Astrocyte (in vitro differentiated cells and primary cell): ENCODE data around the gene OSBPL1A.

Experiments used
- EZH2 ChIP-seq: IDR thresholded peaks from 2 replicates; pipeline ENCODE4 v1.6.1; 2012; ENCODE audit warnings: mild to moderate bottlenecking, low read length, inconsistent platforms; ENCODE audit not compliant: insufficient read depth
- TF ChIP-seq, protein P1 (sequence below): IDR thresholded peaks from 2 replicates; pipeline ENCODE4 v1.5.1; 2011; ENCODE audit warnings: low read depth, mild to moderate bottlenecking, inconsistent platforms, low read length, moderate library complexity; ENCODE audit not compliant: insufficient read depth

DNA sequence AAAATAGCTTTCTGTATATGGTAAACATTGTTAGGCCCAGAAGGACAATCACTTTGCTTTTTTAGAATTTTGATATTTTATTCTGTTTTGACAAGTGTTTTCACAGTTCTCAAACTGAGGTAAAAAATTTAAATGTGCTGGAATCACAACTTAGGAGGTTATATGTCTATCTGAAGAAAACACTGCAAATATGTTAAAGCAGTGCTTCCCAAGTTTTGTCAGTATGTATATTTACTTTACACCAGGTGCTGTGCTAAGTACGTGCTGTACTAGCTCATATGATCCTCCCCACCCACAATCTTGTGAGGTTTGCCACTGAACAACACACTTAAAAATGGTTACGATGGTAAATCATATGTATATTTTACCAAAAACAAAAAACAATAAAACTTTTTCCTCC lies 134.6 kb downstream of the OSBPL1A start:
- TF ChIP-seq, protein P1, sequence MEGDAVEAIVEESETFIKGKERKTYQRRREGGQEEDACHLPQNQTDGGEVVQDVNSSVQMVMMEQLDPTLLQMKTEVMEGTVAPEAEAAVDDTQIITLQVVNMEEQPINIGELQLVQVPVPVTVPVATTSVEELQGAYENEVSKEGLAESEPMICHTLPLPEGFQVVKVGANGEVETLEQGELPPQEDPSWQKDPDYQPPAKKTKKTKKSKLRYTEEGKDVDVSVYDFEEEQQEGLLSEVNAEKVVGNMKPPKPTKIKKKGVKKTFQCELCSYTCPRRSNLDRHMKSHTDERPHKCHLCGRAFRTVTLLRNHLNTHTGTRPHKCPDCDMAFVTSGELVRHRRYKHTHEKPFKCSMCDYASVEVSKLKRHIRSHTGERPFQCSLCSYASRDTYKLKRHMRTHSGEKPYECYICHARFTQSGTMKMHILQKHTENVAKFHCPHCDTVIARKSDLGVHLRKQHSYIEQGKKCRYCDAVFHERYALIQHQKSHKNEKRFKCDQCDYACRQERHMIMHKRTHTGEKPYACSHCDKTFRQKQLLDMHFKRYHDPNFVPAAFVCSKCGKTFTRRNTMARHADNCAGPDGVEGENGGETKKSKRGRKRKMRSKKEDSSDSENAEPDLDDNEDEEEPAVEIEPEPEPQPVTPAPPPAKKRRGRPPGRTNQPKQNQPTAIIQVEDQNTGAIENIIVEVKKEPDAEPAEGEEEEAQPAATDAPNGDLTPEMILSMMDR = no peak
- no peak for TF ChIP-seq EZH2
